Stomach (tissue), 4 donors: ENCODE measurements around the gene RNU6-8.

ENCODE experiments used
- EP300 ChIP-seq: sonication (generic); formaldehyde crosslinking; IDR thresholded peaks from one replicate; pipeline ENCODE4 v1.6.1; 2017; ENCODE audit warnings: antibody characterized with exemption
- POLR2A ChIP-seq, 4 donors: fragments of 450-650 bp; IDR thresholded peaks; one replicate each; pipeline ENCODE4 v1.6.1; 2016; ENCODE audit warnings: antibody characterized with exemption in 4 of 4, control low read depth in 2 of 4, mild to moderate bottlenecking in 1 of 4, moderate library complexity in 1 of 4
- POLR2AphosphoS5 ChIP-seq, 3 donors: sonication (generic); formaldehyde crosslinking; IDR thresholded peaks; one replicate each; pipeline ENCODE4 v1.6.1; 2016; ENCODE audit warnings: antibody characterized with exemption in 3 of 3
- TF ChIP-seq, protein P1 (sequence below), 7 experiments: fragments of 450-650 bp in 4 of 7; fragments of 200-600 bp in 3 of 7; sonication (generic) in 3 of 7; IDR thresholded peaks; one replicate each; pipeline ENCODE4 v1.5.1; 2016 to 2019; ENCODE audit warnings: antibody characterized with exemption in 7 of 7, control low read depth in 2 of 7, mild to moderate bottlenecking in 1 of 7

- TF ChIP-seq, protein P1, sequence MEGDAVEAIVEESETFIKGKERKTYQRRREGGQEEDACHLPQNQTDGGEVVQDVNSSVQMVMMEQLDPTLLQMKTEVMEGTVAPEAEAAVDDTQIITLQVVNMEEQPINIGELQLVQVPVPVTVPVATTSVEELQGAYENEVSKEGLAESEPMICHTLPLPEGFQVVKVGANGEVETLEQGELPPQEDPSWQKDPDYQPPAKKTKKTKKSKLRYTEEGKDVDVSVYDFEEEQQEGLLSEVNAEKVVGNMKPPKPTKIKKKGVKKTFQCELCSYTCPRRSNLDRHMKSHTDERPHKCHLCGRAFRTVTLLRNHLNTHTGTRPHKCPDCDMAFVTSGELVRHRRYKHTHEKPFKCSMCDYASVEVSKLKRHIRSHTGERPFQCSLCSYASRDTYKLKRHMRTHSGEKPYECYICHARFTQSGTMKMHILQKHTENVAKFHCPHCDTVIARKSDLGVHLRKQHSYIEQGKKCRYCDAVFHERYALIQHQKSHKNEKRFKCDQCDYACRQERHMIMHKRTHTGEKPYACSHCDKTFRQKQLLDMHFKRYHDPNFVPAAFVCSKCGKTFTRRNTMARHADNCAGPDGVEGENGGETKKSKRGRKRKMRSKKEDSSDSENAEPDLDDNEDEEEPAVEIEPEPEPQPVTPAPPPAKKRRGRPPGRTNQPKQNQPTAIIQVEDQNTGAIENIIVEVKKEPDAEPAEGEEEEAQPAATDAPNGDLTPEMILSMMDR (IDR thresholded peaks at IDR 0.05), result no peak
- TF ChIP-seq POLR2AphosphoS5 (IDR thresholded peaks at IDR 0.05) (no peak), EP300 (no peak), POLR2A (IDR thresholded peaks at IDR 0.05) (no peak)
Observed at GRCh38 chr14:32225378-32225920, 22.4 kb upstream of the RNU6-8 start.
